Measurements from ENCODE around the gene LRP1-AS. TPM values are rescaled to one million over a fixed set of nuclear protein-coding genes. Genes with fewer than 3 reads are reported as not detected.

The LRP1-AS gene
- total and polyA plus RNA-seq, 8 donors = not detected

GRCh38 chr12:57173089-57173488 lies 25.7 kb upstream of the LRP1-AS start:
- peak in 1 of 4 donors; percentile 11 for TF ChIP-seq CTCF (IDR thresholded peaks at IDR 0.05)
- ATAC-seq = peak in 1 of 4 donors; percentile 41
- Histone ChIP-seq H3K27me3 (no peaks in the 10 kb centered on the region), H3K9me3 (no peaks in the 10 kb centered on the region), H3K4me3 (no peak overlapping the region), H3K36me3 (no peaks in the 10 kb centered on the region), H3K27ac (no peak overlapping the region), H3K4me1 (no peaks in the 10 kb centered on the region)
- intact Hi-C loops (cut with DNase I) = loop anchor here in 1 of 3 donors (10.0 kb wide), 1 partner anchor 108 kb away; no protein-coding TSS in a partner anchor
- FAIRE-seq = no peak
- no peak for DNase-seq
- WGBS, 2 donors = 63 to 68% methylated on average over 11 of the region's 11 CpGs

DNA sequence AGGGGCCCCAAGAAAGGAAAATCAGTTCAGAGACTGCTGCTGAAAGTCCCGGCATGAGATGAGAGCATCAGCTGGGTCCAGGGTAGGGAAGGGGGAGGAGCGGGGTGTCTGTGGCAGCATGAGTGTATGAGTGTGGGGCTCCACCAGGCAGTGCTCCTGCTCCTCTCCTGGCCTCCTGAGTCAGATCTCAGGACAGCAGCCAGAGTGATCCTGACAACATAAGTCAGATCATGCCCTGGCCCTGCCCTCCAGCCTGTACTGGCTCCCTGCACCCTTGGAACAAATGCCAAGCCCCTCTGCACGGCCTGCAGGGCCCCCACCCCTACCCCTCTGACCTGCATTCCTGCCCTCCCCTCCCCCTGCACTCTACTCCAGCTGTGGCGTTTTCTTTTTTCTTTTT lies 24.2 kb upstream of the LRP1-AS start:
- ATAC-seq = peak in 1 of 4 donors; percentile 6

GRCh38 chr12:57170927-57171326 lies 23.5 kb upstream of the LRP1-AS start:
- FAIRE-seq (no peak), DNase-seq (no peak), ATAC-seq (no peak)
- 86 to 94% methylated on average over 4 of the region's 4 CpGs for WGBS, 2 donors
- H3K9me3 ChIP-seq = no peaks in the 10 kb centered on the region
- no peaks in the 10 kb centered on the region for H3K36me3 ChIP-seq
- intact Hi-C loops (cut with DNase I) = loop anchor here in 1 of 3 donors (10.0 kb wide), 1 partner anchor 106 kb away; no protein-coding TSS in a partner anchor
- H3K4me1 ChIP-seq = no peaks in the 10 kb centered on the region
- H3K27ac ChIP-seq = no peak overlapping the region
- no peaks in the 10 kb centered on the region for H3K27me3 ChIP-seq
- H3K4me3 ChIP-seq = no peak overlapping the region
- TF ChIP-seq CTCF (IDR thresholded peaks at IDR 0.05) = no peak

More for the DNA sequence above, 24.2 kb upstream of the LRP1-AS start:
- no peak overlapping the region for H3K4me3 ChIP-seq
- H3K27me3 ChIP-seq = no peaks in the 10 kb centered on the region
- FAIRE-seq = no peak
- no peaks in the 10 kb centered on the region for H3K36me3 ChIP-seq
- no peaks in the 10 kb centered on the region for H3K4me1 ChIP-seq
- intact Hi-C loops (cut with DNase I) = loop anchor here in 1 of 3 donors (10.0 kb wide), 1 partner anchor 107 kb away; no protein-coding TSS in a partner anchor
- H3K27ac ChIP-seq = no peak overlapping the region
- TF ChIP-seq CTCF (IDR thresholded peaks at IDR 0.05) = no peak
- no peak for DNase-seq
- no peaks in the 10 kb centered on the region for H3K9me3 ChIP-seq
- 61 to 76% methylated on average over 4 of the region's 4 CpGs for WGBS, 2 donors

- Histone ChIP-seq H3K36me3 (no peaks in the 10 kb centered on the region), H3K27ac (no peak overlapping the region), H3K9me3 (no peaks in the 10 kb centered on the region), H3K4me3 (no peak overlapping the region), H3K27me3 (no peaks in the 10 kb centered on the region), H3K4me1 (no peaks in the 10 kb centered on the region)
- TF ChIP-seq CTCF (IDR thresholded peaks at IDR 0.05) = no peak
- WGBS, 2 donors = 71 to 82% methylated on average over 1 of the region's 1 CpG
- FAIRE-seq (no peak), ATAC-seq (no peak), DNase-seq (no peak)
- intact Hi-C loops (cut with DNase I) = loop anchor here in 1 of 3 donors (10.0 kb wide), 1 partner anchor 106 kb away; no protein-coding TSS in a partner anchor
Observed at GRCh38 chr12:57170408-57170807, 23.0 kb upstream of the LRP1-AS start.

GRCh38 chr12:57169969-57170368 lies 22.6 kb upstream of the LRP1-AS start:
- DNase-seq = no peak
- no peak for TF ChIP-seq CTCF (IDR thresholded peaks at IDR 0.05)
- Histone ChIP-seq H3K36me3 (no peaks in the 10 kb centered on the region), H3K4me3 (no peak overlapping the region), H3K27ac (no peak overlapping the region), H3K4me1 (no peaks in the 10 kb centered on the region), H3K9me3 (no peaks in the 10 kb centered on the region), H3K27me3 (no peaks in the 10 kb centered on the region)
- ATAC-seq = no peak
- intact Hi-C loops (cut with DNase I) = loop anchor here in 1 of 3 donors (5.0 to 10.0 kb wide), 2 partner anchors 38 to 105 kb away; no protein-coding TSS in a partner anchor
- FAIRE-seq = no peak
- 83 to 85% methylated on average over 7 of the region's 7 CpGs for WGBS, 2 donors
